Measurements from ENCODE around the gene COL13A1.
A peak's percentile ranks its signal among the peaks of the same experiment; 100 is the strongest.

The COL13A1 gene

DNA sequence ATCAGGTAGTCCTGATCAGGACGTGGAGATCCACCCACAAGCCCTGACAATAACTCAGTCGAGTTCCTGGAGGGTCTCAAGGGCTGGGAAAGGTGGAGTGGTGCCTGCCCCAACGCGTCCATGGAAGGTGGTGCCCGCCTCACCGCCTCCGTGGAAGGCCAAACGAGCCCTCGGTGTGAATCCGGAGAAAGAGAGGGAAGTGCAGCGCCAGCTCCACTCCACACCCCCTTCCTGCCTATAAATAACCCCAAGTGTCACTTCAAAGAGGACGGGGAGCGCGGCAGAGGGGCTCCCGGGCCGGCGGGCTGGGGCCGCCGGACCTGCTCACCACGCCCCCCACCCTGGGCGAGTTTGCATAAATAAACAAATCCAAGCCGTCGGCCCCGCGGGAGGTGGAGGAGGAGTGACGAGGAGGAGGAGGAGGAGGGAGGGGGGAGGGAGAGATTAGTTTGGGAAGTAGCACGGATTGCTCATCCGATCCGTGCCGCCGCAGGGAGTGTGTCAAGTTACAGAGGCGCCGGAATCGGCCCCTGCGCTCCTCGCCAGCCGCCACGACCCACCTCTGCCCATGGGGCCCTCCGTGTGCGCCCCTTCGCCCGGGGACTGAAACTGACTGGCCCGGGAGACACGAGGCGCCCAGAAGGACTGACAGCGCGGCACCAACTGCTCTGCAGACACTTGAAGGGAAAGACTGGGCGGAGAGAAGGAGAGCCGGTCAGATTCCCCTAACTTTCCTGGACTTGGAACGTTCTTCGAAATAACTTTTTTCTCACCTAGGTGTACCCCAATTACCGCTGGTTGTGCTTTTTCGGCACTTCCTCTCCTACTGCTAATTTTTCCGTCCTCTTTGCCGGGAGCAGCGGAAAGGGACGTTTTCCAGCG is at the start of gene COL13A1:
Gene COL13A1 (plus strand): TSS at position 473 of the 882 bp plus-strand sequence. CDS start 518 bp downstream, outside the sequence.
- DNase-seq (ENCODE audit: low read depth), result peak; percentile 53

- no peak for DNase-seq (ENCODE audit: low read depth)
Observed at GRCh38 chr10:69752479-69752878, 49.2 kb upstream of the COL13A1 start.

DNA sequence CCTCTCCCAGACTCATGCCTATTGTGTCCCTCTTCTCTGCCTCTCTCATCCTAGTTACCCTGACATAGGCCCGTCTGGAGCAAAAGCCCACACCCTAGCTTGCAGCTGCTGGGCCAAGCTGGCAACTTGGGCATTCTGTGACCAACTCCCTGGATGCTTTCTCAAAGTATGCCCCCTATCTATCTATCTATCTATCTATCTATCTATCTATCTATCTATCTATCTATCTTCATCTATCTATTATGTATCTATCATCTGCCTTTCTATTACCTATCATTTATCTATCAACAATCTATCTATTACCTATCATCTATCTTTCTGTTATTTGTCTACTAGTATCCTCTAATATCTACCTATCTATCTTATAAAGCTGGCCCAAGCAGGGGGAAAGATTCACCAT is 45.4 kb upstream of the COL13A1 start:
- no peak for DNase-seq (ENCODE audit: low read depth)

- no peak for DNase-seq (ENCODE audit: low read depth)
Observed at GRCh38 chr10:69757206-69757552, 44.5 kb upstream of the COL13A1 start.

- DNase-seq (ENCODE audit: low read depth), result peak; percentile 43
Observed at GRCh38 chr10:69757553-69758309, 44.0 kb upstream of the COL13A1 start.

GRCh38 chr10:69758310-69758728 is 43.4 kb upstream of the COL13A1 start:
- no peak for DNase-seq (ENCODE audit: low read depth)

GRCh38 chr10:69759641-69760040 is 42.1 kb upstream of the COL13A1 start:
- peak; percentile 34 for DNase-seq (ENCODE audit: low read depth)

- no peak for DNase-seq (ENCODE audit: low read depth)
Observed at GRCh38 chr10:69760072-69760471, 41.6 kb upstream of the COL13A1 start.

DNA sequence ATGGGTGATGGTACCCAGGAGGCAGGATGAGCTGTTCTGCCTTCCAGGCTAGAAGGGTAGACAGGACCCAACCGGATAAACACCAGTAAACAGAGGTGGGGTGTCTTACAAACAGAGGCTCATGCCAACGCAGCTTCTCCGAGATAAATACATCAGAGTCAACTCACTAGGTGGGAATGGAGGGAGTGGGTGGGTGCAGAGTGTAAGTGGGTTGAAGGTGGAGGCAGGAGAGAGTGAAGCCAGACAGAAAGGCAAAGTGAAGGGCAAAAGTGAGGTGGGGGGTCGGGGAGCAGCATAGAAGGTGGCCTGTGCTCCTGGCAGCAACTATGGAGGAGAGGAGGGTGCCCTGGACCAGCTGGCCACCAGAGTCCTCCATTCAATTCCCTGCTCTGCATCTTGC is 40.4 kb upstream of the COL13A1 start:
- DNase-seq (ENCODE audit: low read depth), result no peak

GRCh38 chr10:69766161-69766910 is 35.4 kb upstream of the COL13A1 start:
- no peak for DNase-seq (ENCODE audit: low read depth)

DNA sequence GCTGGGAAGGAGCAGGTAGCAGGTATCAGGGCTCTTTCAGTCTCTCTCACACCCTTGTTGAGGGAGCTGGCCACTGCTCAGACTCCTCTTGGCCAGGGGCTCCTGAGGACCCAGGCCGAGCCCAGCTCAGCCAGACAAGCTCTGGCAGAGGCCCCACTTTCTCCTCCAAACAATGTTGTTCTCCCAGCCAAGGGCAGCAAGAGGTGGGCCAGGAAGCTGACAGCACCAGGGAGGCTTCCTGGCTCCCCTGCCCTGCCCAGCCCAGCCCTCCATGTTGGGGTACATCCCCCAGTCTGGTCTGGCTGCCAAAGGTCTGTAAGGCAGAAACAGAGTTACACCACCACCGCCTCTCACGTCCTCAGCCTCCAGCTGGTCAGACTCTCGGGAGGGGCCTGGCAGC is 33.9 kb upstream of the COL13A1 start:
- DNase-seq (ENCODE audit: low read depth), result no peak

DNA sequence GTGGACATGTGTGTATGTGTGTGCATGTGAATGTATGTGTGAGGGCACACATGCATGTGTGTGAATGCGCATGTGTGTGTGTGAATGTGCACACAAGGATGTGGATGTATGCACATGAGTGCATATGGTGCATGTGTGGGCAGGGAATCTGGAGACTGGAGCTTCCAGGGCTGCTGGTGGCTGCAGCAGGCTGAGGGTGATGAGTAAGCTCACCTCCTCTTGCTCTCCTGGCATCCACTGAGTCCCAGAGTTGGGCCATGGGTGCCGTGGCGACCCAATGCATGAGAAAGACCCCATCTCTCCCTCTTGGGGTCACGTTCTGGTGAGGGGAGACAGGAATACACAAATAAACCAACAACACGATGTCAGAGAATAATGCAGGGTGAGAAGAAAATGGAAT is 33.3 kb upstream of the COL13A1 start:
- DNase-seq (ENCODE audit: low read depth), result no peak

- peak; percentile 63 for DNase-seq (ENCODE audit: low read depth)
Observed at GRCh38 chr10:69769395-69769992, 32.2 kb upstream of the COL13A1 start.

DNA sequence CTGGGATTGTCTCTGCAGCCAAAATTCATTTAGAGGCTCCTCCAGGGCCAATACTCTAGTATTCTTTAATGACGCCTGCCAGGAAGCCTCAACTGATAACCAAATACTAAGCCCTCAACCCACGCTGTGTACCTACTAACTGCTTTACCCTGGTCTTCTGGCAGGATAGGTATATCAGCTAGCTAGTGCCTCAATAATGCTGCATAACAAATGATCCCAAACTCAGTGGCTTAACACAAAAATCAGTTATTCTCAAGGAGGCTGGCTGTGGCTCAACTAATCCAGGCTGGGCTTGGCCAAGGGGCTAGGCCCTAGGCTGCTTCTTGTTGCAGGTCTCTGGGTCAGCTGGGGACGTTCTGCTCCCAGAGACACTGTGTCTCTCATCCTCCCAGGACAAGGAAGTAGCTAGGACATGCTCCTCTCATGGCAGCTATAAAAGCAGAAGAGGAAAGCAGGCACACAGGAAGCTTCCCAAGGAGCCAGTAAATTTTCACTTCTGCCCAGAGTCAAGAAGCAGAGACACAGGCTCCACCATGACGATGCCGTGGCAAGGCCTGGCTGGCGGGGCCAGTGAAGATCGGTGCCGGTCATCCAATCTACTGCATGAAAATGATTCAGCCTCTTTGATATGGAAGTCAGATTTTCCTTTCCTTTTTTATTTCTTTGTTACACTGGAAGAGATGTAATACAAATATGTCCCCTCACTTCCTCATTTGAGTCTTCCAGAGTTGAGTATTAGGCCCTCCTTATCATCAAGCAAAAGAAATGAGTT is 28.6 kb upstream of the COL13A1 start:
- no peak for DNase-seq (ENCODE audit: low read depth)

DNA sequence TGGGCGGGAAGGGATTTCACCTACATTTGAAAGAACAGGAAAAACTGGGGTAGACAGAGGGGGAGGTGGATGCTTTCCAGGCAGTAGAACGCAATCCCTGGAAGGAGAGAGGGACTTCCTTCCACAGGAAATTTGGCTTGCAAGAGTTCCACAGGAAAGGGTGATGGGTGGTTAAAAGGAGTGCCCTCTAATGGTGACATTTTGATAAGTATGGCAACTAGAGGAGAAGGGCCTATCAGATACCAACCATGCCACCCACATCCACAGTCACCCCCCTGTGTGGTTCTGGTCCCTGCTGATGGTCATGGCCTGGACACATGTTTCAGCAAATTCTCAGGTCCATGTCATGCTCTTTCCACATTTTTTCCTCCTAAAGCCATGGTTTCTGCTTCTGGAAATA is 27.1 kb upstream of the COL13A1 start:
- no peak for DNase-seq (ENCODE audit: low read depth)

GRCh38 chr10:69780077-69780476 is 21.6 kb upstream of the COL13A1 start:
- DNase-seq (ENCODE audit: low read depth), result no peak

- DNase-seq (ENCODE audit: low read depth), result no peak
Observed at GRCh38 chr10:69781576-69781975, 20.1 kb upstream of the COL13A1 start.

- DNase-seq (ENCODE audit: low read depth), result no peak
Observed at GRCh38 chr10:69783515-69783914, 18.2 kb upstream of the COL13A1 start.

DNA sequence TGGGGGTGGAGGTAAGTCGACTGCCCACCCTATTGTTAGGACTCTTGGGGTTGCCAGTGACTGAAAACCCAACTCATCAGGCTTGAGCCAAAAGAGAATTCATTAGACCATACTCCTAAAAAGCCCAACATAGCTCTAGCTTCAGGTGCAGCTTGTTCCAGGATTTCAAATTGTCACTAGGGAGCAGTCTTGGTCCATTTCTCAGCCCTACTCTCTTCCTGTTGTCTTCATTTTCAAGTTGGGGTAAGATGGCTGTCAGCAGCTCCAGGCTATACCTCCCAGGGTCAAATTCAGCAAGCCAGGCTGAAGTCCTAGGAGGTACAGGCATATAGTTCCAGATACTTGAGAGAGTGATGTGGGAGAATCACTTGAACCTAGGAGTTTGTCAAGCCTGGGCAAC is 14.9 kb upstream of the COL13A1 start:
- DNase-seq (ENCODE audit: low read depth), result peak; percentile 29

DNA sequence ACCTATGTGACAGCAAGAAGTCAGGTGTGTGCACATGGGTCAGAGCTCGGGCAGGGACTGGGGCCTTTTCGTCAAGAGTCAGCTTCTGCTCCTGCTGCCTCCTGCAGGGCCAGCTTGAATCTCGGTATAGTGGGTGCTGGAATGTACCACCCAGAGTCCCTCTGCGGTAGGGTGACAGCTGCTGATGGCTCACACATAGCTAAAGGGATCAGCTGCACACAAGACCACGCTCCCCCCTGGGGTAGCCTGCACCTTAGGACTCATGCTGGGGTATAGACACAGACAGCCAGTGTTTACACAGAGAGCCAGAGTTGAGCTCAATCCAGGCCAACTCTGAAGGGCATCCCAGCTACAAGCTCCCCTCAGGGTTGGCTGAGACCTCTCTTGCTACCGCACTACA is 14.0 kb upstream of the COL13A1 start:
- DNase-seq (ENCODE audit: low read depth), result no peak

DNA sequence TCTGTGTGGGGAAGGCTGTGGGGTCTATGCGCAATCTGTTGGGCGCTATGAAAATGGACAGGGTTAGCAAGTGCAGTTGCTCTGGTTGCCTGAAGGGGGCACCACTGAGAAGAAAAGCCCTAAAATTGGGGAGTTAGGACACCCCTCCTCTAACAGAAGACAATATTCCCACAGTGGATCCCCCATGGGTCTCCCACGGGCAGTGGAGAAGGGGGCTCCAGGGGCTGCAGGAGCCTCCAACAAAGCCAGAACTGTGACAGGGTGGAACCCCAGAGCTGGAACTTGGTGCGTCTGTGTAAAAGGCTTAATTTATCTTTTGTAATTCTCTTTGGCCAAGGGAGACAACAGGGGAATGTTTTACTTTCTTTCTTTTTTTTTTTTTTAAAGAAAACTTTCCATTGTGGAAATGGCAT is 12.5 kb upstream of the COL13A1 start:
- DNase-seq (ENCODE audit: low read depth), result no peak

All from amniotic epithelial cell (primary cell).